Liver (tissue), 3 donors: Measurements from ENCODE around the gene HOXA3.

Experiments used
- ATF3 ChIP-seq: IDR thresholded peaks from 2 replicates; pipeline ENCODE4 v1.6.1; 2016; ENCODE audit warnings: antibody characterized with exemption
- HNF4A ChIP-seq, 2 donors: conservative IDR thresholded peaks; 2 replicates each; pipeline ENCODE4 v1.6.1; 2016; ENCODE audit warnings: antibody characterized with exemption in 2 of 2, mild to moderate bottlenecking in 2 of 2
- JUND ChIP-seq, 2 donors: IDR thresholded peaks; 2 replicates each; pipeline ENCODE4 v1.6.1; 2016; ENCODE audit warnings: antibody characterized with exemption in 2 of 2
- NR2F2 ChIP-seq: IDR thresholded peaks from 2 replicates; pipeline ENCODE4 v1.6.1; 2016; ENCODE audit warnings: antibody characterized with exemption
- RAD21 ChIP-seq, 2 donors: IDR thresholded peaks; 2 replicates each; pipeline ENCODE4 v1.6.1; 2016; ENCODE audit warnings: antibody characterized with exemption in 2 of 2, mild to moderate bottlenecking in 2 of 2
- REST ChIP-seq: IDR thresholded peaks from 2 replicates; pipeline ENCODE4 v1.6.1; 2016; ENCODE audit warnings: antibody characterized with exemption, mild to moderate bottlenecking
- TAF1 ChIP-seq: conservative IDR thresholded peaks from 2 replicates; pipeline ENCODE4 v1.6.1; 2016; ENCODE audit warnings: antibody characterized with exemption, mild to moderate bottlenecking
- TF ChIP-seq, protein P1 (sequence below): fragments of 150-350 bp; IDR thresholded peaks from 2 replicates; pipeline ENCODE4 v1.5.1; 2017; ENCODE audit warnings: improper control_type of control experiment, low read depth, low read length; ENCODE audit not compliant: missing input control
- donor health status: healthy.
- donor health status: healthy.

- TF ChIP-seq REST (no peak), JUND (IDR thresholded peaks at IDR 0.05) (no peak), RAD21 (IDR thresholded peaks at IDR 0.05) (no peak), ATF3 (no peak), TAF1 (no peak), NR2F2 (no peak), HNF4A (conservative IDR thresholded peaks at IDR 0.05) (no peak)
- TF ChIP-seq, protein P1, sequence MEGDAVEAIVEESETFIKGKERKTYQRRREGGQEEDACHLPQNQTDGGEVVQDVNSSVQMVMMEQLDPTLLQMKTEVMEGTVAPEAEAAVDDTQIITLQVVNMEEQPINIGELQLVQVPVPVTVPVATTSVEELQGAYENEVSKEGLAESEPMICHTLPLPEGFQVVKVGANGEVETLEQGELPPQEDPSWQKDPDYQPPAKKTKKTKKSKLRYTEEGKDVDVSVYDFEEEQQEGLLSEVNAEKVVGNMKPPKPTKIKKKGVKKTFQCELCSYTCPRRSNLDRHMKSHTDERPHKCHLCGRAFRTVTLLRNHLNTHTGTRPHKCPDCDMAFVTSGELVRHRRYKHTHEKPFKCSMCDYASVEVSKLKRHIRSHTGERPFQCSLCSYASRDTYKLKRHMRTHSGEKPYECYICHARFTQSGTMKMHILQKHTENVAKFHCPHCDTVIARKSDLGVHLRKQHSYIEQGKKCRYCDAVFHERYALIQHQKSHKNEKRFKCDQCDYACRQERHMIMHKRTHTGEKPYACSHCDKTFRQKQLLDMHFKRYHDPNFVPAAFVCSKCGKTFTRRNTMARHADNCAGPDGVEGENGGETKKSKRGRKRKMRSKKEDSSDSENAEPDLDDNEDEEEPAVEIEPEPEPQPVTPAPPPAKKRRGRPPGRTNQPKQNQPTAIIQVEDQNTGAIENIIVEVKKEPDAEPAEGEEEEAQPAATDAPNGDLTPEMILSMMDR = no peak
Observed at GRCh38 chr7:27151931-27152815, at the start of gene HOXA3.
